ENCODE results near the gene TJP1. TPM values are rescaled to one million over a fixed set of nuclear protein-coding genes. Genes with fewer than 3 reads are reported as not detected.
"Not testable (repeated sequence)": the region's sequence is repeated elsewhere in the genome, so short reads cannot be mapped to it uniquely, and the experiment has no call there.

TJP1 gene
- total RNA-seq, 4 donors from 2014 or later, result 74.1 to 91.0 (median 81.0) TPM

GRCh38 chr15:29680465-29681165 is 141.7 kb downstream of the TJP1 start:
- H3K4me3 ChIP-seq, result no peak overlapping the region
- WGBS, result 60% methylated on average over 12 of the region's 12 CpGs
- TF ChIP-seq, protein P1, sequence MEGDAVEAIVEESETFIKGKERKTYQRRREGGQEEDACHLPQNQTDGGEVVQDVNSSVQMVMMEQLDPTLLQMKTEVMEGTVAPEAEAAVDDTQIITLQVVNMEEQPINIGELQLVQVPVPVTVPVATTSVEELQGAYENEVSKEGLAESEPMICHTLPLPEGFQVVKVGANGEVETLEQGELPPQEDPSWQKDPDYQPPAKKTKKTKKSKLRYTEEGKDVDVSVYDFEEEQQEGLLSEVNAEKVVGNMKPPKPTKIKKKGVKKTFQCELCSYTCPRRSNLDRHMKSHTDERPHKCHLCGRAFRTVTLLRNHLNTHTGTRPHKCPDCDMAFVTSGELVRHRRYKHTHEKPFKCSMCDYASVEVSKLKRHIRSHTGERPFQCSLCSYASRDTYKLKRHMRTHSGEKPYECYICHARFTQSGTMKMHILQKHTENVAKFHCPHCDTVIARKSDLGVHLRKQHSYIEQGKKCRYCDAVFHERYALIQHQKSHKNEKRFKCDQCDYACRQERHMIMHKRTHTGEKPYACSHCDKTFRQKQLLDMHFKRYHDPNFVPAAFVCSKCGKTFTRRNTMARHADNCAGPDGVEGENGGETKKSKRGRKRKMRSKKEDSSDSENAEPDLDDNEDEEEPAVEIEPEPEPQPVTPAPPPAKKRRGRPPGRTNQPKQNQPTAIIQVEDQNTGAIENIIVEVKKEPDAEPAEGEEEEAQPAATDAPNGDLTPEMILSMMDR (IDR thresholded peaks at IDR 0.05), result no peak
- no peak for TF ChIP-seq POLR2AphosphoS5 (IDR thresholded peaks at IDR 0.05)
- no peak for TF ChIP-seq EP300 (IDR thresholded peaks at IDR 0.05)
- TF ChIP-seq POLR2A (IDR thresholded peaks at IDR 0.05), result no peak
- DNase-seq (ENCODE audit: low spot score in 2 of 2), result no peak
- peaks cover 4% of the 10 kb centered on the region for H3K27me3 ChIP-seq
- no peak overlapping the region for H3K27ac ChIP-seq
- no peaks in the 10 kb centered on the region for H3K36me3 ChIP-seq
- H3K9me3 ChIP-seq, result no peaks in the 10 kb centered on the region
- no peaks in the 10 kb centered on the region for H3K4me1 ChIP-seq

GRCh38 chr15:29678504-29679034 is 143.7 kb downstream of the TJP1 start:
- Histone ChIP-seq H3K4me1 (peaks cover 13% of the 10 kb centered on the region), H3K36me3 (no peaks in the 10 kb centered on the region), H3K9me3 (no peaks in the 10 kb centered on the region), H3K4me3 (no peak overlapping the region), H3K27ac (no peak overlapping the region), H3K27me3 (peaks cover 16% of the 10 kb centered on the region)
- no peak for TF ChIP-seq POLR2A (IDR thresholded peaks at IDR 0.05)
- no peak for TF ChIP-seq EP300 (IDR thresholded peaks at IDR 0.05)
- TF ChIP-seq, protein P1 (IDR thresholded peaks at IDR 0.05), result no peak
- no peak for TF ChIP-seq POLR2AphosphoS5 (IDR thresholded peaks at IDR 0.05)
- 69% methylated on average over 4 of the region's 4 CpGs for WGBS
- DNase-seq (ENCODE audit: low spot score in 2 of 2), result no peak

DNA sequence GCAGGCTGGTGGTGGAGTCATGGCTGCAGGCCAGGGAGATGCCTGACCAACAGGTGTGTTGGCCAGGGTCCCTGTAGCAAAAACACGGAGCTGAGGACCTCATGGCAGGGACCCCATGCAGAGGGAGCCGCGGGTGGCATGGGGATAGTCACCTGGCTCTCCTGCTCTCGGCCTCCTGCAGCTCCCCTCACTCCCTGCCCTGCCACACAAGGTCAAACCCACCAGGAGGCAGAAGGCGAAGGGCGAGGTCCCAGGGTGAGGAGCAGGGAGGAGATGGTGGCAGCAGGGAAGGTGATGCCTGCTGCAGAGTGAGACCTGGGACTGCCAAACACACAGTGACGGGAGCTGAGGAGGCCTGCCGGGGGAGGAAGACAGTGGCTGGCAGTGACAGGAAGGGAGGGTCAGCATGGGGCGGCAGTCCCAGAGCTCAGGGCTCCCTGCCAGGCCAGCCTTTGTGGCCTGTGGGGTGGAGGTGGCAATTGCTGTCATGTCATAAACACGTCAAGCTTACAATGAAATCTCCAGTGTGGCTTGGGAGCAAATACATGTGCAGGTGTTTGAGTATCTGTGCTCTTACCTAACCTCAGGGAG is 144.3 kb downstream of the TJP1 start:
- Histone ChIP-seq H3K4me1 (peaks cover 13% of the 10 kb centered on the region), H3K27me3 (peaks cover 16% of the 10 kb centered on the region), H3K9me3 (no peaks in the 10 kb centered on the region), H3K4me3 (no peak overlapping the region), H3K36me3 (no peaks in the 10 kb centered on the region), H3K27ac (no peak overlapping the region)
- WGBS, result 72% methylated on average over 10 of the region's 10 CpGs
- no peak for DNase-seq (ENCODE audit: low spot score in 2 of 2)
- TF ChIP-seq POLR2AphosphoS5 (IDR thresholded peaks at IDR 0.05) (no peak), POLR2A (IDR thresholded peaks at IDR 0.05) (no peak), EP300 (IDR thresholded peaks at IDR 0.05) (no peak)
- TF ChIP-seq, protein P1 (IDR thresholded peaks at IDR 0.05), result no peak

DNA sequence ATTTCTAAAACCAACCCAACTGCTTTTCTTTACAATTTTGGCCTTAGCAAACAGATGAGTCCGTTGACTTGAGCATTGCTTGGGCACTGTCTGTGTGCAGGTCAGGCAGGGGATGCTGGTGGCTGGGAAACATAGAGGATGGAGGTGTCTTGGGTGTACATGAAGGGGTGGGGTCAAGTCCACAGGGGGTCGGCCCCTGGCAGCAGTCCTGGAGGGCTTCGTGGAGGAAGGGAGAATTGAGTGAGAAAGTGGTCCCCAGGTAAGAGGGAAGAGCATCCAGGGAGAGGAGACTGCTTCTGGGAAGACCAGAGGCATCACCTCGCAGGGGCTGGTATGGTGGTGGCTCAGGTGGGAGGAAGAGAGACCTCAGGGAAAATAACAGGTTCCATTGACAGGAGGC is 144.8 kb downstream of the TJP1 start:
- Histone ChIP-seq H3K4me1 (peaks cover 13% of the 10 kb centered on the region), H3K9me3 (no peaks in the 10 kb centered on the region), H3K36me3 (no peaks in the 10 kb centered on the region), H3K27me3 (peaks cover 16% of the 10 kb centered on the region), H3K4me3 (no peak overlapping the region), H3K27ac (no peak overlapping the region)
- WGBS, result 78% methylated on average over 4 of the region's 4 CpGs
- TF ChIP-seq EP300 (IDR thresholded peaks at IDR 0.05) (no peak), POLR2A (IDR thresholded peaks at IDR 0.05) (no peak), POLR2AphosphoS5 (IDR thresholded peaks at IDR 0.05) (no peak)
- TF ChIP-seq, protein P1 (IDR thresholded peaks at IDR 0.05), result no peak
- no peak for DNase-seq (ENCODE audit: low spot score in 2 of 2)

DNA sequence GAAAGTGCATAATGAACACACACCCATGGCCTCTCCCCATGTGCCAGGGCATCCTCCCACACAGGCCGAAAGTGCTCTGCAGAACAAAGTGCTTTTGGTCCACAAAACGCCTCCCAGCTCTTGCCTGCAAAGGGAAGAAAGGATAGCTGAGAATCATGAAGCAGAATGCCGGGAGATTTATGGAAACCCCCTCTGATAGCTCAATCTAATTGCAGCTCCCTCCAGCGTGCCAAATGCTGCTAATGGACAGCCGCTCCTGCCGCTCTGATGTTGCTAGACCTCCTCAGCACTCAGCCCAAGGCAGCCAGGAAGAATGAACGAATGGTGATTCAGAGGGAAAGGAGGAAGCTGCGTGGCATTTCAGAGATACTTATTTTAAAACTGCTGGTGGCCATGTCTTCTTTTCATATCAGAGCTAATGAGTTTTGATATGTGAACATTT is 145.3 kb downstream of the TJP1 start:
- H3K36me3 ChIP-seq, result no peaks in the 10 kb centered on the region
- TF ChIP-seq POLR2AphosphoS5 (IDR thresholded peaks at IDR 0.05) (no peak), EP300 (IDR thresholded peaks at IDR 0.05) (no peak), POLR2A (IDR thresholded peaks at IDR 0.05) (no peak)
- H3K4me3 ChIP-seq, result no peak overlapping the region
- 38% methylated on average over 8 of the region's 8 CpGs for WGBS
- H3K27ac ChIP-seq, result no peak overlapping the region
- H3K4me1 ChIP-seq, result peaks cover 13% of the 10 kb centered on the region
- H3K27me3 ChIP-seq, result peaks cover 16% of the 10 kb centered on the region
- no peaks in the 10 kb centered on the region for H3K9me3 ChIP-seq
- DNase-seq (ENCODE audit: low spot score in 2 of 2), result no peak

DNA sequence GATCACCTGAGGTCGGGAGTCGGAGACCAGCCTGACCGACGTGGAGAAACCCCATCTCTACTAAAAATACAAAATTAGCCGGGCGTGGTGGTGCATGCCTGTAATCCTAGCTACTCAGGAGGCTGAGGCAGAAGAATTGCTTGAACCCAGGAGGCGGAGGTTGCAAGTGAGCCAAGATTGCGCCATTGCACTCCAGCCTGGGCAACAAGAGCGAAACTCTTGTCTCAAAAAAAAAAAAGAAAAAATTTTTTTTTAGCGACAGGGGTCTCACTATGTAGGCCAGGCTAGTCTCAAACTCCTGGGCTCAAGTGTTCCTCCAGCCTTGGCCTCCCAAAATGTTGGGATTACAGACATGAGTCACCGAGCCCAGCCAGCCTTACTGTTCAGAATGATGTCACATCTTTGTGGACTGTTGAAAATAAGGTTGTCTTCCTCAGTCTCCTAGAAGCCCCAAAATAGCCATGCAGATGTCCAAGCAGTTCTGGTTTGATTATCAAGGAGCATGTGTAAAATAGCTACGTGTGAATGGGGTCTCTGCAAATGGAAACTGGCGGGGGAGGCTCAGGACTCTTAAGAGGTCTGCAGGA is 145.8 kb downstream of the TJP1 start:
- H3K4me1 ChIP-seq, result peaks cover 13% of the 10 kb centered on the region
- H3K4me3 ChIP-seq; H3K27ac ChIP-seq; H3K9me3 ChIP-seq; H3K36me3 ChIP-seq; DNase-seq (ENCODE audit: low spot score in 2 of 2): not testable (repeated sequence)
- peaks cover 16% of the 10 kb centered on the region for H3K27me3 ChIP-seq
- WGBS, result 83% methylated on average over 13 of the region's 13 CpGs

All from suprapubic skin (tissue), 4 donors.